ENCODE data around the gene YWHAE. TPM values are rescaled to one million over a fixed set of nuclear protein-coding genes. Genes with fewer than 3 reads are reported as not detected.

Gene YWHAE
- total RNA-seq, 1 experiment from 2014 or later: 1,282 TPM

DNA sequence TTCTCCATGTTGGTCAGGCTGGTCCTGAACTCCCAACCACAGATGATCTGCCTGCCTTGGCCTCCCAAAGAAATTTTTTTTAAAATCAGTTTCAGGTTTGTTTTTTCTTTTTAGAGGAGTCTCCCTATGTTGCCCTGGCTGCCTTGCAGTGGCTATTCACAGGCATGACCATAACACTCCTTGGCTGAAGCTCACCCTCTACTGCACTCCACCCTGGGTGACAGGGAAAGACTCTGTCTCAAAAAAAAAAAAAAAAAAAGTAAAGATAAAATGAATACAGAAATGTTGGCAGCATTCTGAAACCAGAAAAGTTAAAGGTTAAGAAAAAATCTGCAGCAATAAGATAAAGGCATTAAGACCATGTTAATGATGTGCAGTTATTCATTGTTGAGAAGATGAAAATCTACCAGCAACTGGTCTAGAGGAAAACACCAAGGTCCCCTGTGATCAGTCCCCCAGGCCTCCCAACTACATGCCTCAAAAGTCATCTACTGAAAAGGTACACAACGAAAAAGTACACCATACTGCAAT, 15.1 kb downstream of the YWHAE start:
- no CpG with 5 or more reads among the region's 1 CpG for WGBS (ENCODE audit: extremely low coverage, insufficient read length, low lambda C conversion rate)
- peak overlapping the region in 2 of 3 experiments; percentile 52 to 68; a peak in 1 of 7 replicates for H3K27ac Mint-ChIP-seq
- H3K36me3 Mint-ChIP-seq (ENCODE audit: insufficient read depth in 1 of 3, low read depth in 3 of 3): peaks cover 2 to 20% (median 4%) of the 10 kb centered on the region in 3 experiments; a peak in 5 of 7 replicates

More for the DNA sequence above, 15.1 kb downstream of the YWHAE start:
- H3K14ac ChIP-seq (ENCODE audit: insufficient read depth, low read length): no peak overlapping the region
- H2BK12ac ChIP-seq (ENCODE audit: insufficient read length, low read depth, low read length): no peak overlapping the region
- peaks cover 37 to 44% of the 10 kb centered on the region in 2 experiments for H3K4me1 Mint-ChIP-seq
- no peak overlapping the region for H2AK5ac ChIP-seq (ENCODE audit: insufficient read length, low read length)
- H3K4ac ChIP-seq (ENCODE audit: low read depth, low read length): no peak overlapping the region
- H3K79me2 ChIP-seq (ENCODE audit: insufficient read depth, low read length): peaks cover 91% of the 10 kb centered on the region
- H4K5ac ChIP-seq (ENCODE audit: insufficient read length, low read depth, low read length): no peak overlapping the region
- no peak overlapping the region for H3K56ac ChIP-seq (ENCODE audit: insufficient read length, low read depth, low read length)
- no peak overlapping the region for H2BK20ac ChIP-seq (ENCODE audit: low read depth, low read length, poor library complexity, severe bottlenecking)
- H3K27me3 Mint-ChIP-seq (ENCODE audit: low read depth): no peaks in the 10 kb centered on the region
- no peak overlapping the region for H2BK5ac ChIP-seq (ENCODE audit: insufficient read length, low read length)
- no peak overlapping the region for H3K27ac ChIP-seq (ENCODE audit: insufficient read length, low read depth, low read length)
- no peaks in the 10 kb centered on the region for H3K27me3 ChIP-seq (ENCODE audit: insufficient read depth, low read length)
- H3K9ac ChIP-seq (ENCODE audit: extremely low read depth, insufficient read length, low read length): no peak overlapping the region
- no peak overlapping the region for H4K91ac ChIP-seq (ENCODE audit: insufficient read length, low read depth, low read length)
- H3K18ac ChIP-seq (ENCODE audit: insufficient read length, low read depth, low read length): no peak overlapping the region
- DNase-seq: no peak
- no peak overlapping the region for H3K4me3 Mint-ChIP-seq
- H3K4me2 ChIP-seq (ENCODE audit: insufficient read depth, insufficient read length, low read length): no peak overlapping the region
- no peak overlapping the region for H3T11ph ChIP-seq (ENCODE audit: low read length)
- H2BK15ac ChIP-seq (ENCODE audit: low read depth, low read length): no peak overlapping the region
- H3K9me3 ChIP-seq (ENCODE audit: control insufficient read depth, low read depth, low read length): no peaks in the 10 kb centered on the region
- no peaks in the 10 kb centered on the region for H3K23me2 ChIP-seq (ENCODE audit: insufficient read length, low read depth, low read length, poor library complexity, severe bottlenecking)
- TF ChIP-seq, protein P1, sequence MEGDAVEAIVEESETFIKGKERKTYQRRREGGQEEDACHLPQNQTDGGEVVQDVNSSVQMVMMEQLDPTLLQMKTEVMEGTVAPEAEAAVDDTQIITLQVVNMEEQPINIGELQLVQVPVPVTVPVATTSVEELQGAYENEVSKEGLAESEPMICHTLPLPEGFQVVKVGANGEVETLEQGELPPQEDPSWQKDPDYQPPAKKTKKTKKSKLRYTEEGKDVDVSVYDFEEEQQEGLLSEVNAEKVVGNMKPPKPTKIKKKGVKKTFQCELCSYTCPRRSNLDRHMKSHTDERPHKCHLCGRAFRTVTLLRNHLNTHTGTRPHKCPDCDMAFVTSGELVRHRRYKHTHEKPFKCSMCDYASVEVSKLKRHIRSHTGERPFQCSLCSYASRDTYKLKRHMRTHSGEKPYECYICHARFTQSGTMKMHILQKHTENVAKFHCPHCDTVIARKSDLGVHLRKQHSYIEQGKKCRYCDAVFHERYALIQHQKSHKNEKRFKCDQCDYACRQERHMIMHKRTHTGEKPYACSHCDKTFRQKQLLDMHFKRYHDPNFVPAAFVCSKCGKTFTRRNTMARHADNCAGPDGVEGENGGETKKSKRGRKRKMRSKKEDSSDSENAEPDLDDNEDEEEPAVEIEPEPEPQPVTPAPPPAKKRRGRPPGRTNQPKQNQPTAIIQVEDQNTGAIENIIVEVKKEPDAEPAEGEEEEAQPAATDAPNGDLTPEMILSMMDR (conservative IDR thresholded peaks at IDR 0.05): no peak
- no peak overlapping the region for H4K8ac ChIP-seq (replicated peaks; ENCODE audit: insufficient read length, low read depth, low read length)
- H3K79me1 ChIP-seq (ENCODE audit: insufficient read depth, low read depth, low read length, poor library complexity, severe bottlenecking): peaks cover 7% of the 10 kb centered on the region
- no peaks in the 10 kb centered on the region for H4K20me1 ChIP-seq (ENCODE audit: control insufficient read depth, insufficient read depth, insufficient read length)
- H3K9me3 Mint-ChIP-seq: no peaks in the 10 kb centered on the region
- no peak overlapping the region for H3K23ac ChIP-seq (ENCODE audit: insufficient read length, low read depth, low read length)
- no peaks in the 10 kb centered on the region; the same call in 1 of the 2 replicates for H3K4me1 ChIP-seq (ENCODE audit: insufficient read depth, low read length)
- H2BK120ac ChIP-seq (ENCODE audit: low read depth, low read length, poor library complexity, severe bottlenecking): no peak overlapping the region
- no peak overlapping the region for H2AFZ ChIP-seq (ENCODE audit: low read length)

Measured in H9 (cell line).